ENCODE data around the gene TENM3.

DNA sequence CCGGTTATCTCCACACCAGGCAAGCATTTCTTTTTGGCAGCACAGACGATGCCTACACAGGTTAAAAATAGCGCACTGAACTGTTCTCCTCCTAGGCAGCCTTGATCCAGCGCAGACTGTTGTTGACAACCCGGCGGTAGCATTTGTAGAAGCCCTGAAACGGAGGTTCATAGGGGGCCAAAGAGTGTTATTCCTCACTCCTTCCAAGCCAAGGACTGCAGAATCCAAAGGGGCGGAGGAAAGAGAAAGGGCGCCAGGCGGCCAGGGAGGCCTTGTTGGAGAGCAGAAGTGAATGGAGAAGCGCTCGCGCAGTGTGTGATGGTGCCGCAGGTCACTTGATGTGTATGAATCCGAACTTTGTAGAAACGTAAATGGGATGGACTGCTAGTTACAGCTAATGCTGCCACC, 82.7 kb downstream of the TENM3 start:
- TF ChIP-seq, protein P1, sequence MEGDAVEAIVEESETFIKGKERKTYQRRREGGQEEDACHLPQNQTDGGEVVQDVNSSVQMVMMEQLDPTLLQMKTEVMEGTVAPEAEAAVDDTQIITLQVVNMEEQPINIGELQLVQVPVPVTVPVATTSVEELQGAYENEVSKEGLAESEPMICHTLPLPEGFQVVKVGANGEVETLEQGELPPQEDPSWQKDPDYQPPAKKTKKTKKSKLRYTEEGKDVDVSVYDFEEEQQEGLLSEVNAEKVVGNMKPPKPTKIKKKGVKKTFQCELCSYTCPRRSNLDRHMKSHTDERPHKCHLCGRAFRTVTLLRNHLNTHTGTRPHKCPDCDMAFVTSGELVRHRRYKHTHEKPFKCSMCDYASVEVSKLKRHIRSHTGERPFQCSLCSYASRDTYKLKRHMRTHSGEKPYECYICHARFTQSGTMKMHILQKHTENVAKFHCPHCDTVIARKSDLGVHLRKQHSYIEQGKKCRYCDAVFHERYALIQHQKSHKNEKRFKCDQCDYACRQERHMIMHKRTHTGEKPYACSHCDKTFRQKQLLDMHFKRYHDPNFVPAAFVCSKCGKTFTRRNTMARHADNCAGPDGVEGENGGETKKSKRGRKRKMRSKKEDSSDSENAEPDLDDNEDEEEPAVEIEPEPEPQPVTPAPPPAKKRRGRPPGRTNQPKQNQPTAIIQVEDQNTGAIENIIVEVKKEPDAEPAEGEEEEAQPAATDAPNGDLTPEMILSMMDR (IDR thresholded peaks at IDR 0.05; ENCODE audit: low read depth, low read length, poor library complexity, severe bottlenecking) = no peak
- TF ChIP-seq EZH2phosphoT487 (IDR thresholded peaks at IDR 0.05; ENCODE audit: borderline replicate concordance, low read length) = no peak
